ENCODE data around the gene PPT2.

The PPT2 gene

GRCh38 chr6:32149092-32149755 is 4.7 kb upstream of the PPT2 start:
- H3K27ac ChIP-seq, result no peak overlapping the region

DNA sequence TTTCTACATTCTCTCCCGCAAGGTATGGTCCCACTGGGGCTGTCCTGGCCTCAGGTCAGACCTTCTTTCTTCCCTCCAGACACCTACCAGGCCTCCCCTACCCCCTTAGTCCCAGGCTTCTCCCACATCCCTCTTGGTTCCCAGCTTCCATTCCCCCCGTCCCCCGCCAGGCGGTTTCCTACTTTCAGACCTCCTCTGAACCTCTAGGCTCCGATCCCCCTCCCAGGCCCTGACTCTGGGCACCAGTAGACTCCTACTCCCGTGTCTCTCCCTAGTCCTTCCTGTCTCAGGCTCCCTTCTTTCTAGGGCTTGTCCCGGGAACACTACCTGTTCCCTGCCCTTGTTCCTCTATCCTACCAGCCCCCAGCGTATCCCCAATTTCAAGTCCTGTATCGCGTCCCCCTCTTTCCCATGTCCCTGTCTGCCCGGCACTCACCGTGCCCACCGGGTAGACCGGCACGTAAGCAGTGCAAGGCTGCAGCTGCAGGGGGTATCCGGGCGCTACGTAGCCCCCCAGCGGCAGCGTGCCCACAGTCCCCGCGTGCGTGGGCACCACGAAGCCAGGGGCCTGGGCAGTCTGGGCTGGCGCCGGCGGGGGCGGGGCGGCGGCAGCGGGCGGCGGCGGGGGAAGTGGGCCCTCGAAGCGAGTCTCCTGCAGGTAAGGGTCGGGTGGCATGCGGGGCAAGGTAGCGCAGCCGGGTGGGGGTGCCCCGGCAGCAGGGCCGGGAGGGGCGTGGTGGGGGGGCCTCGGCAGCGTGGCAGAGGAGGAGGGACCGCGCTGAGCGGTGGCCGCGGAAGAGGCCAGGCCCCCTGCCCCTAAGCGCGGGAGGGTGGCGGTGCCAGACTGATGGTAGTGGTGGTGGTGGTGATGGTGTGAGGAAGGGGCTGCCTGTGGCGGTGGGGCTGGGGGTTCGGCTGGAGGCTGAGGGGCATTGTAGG is 3.7 kb upstream of the PPT2 start:
- no peak overlapping the region for H3K27ac ChIP-seq
- TF ChIP-seq, protein P1, sequence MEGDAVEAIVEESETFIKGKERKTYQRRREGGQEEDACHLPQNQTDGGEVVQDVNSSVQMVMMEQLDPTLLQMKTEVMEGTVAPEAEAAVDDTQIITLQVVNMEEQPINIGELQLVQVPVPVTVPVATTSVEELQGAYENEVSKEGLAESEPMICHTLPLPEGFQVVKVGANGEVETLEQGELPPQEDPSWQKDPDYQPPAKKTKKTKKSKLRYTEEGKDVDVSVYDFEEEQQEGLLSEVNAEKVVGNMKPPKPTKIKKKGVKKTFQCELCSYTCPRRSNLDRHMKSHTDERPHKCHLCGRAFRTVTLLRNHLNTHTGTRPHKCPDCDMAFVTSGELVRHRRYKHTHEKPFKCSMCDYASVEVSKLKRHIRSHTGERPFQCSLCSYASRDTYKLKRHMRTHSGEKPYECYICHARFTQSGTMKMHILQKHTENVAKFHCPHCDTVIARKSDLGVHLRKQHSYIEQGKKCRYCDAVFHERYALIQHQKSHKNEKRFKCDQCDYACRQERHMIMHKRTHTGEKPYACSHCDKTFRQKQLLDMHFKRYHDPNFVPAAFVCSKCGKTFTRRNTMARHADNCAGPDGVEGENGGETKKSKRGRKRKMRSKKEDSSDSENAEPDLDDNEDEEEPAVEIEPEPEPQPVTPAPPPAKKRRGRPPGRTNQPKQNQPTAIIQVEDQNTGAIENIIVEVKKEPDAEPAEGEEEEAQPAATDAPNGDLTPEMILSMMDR (conservative IDR thresholded peaks at IDR 0.05), result no peak

More at GRCh38 chr6:32149092-32149755, 4.7 kb upstream of the PPT2 start:
- TF ChIP-seq, protein P1 (conservative IDR thresholded peaks at IDR 0.05), result no peak

DNA sequence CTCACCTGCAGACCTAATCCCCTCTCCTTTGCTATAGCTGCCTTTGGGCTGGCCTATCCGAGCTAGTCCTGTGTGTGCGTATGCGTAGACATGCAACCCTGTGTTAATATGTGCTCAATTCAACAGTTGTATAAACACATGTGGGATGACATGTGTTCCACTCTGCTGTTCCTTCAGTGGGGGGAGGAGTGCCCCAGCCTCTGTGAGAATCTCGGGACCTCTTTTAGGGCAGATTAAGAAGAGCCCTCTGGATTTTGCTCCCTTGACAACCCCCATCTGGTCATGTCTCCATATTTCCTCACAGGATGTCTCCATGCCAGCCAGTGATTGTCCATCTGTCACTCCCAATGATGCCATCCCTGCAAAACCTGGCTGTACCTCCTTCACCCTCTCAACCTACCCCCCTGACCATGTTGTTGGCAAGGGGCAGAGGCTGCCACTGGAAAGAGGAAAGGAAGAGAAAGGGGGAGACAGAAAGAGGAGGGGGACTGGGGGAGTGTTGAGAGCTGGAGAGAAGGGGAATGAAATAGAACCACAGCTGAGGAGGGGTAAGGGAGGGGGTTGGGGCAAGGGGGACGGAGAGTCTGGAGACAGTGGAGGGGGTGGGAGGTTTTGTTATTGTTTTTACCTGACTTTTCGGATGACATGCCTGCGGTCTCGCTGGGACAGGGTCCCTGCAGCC is 2.6 kb upstream of the PPT2 start:
- TF ChIP-seq, protein P1 (conservative IDR thresholded peaks at IDR 0.05), result no peak
- H3K27ac ChIP-seq, result no peak overlapping the region

- TF ChIP-seq, protein P1 (conservative IDR thresholded peaks at IDR 0.05), result no peak
- H3K27ac ChIP-seq, result no peak within 1 kb of the TSS
These were observed 1.8 kb upstream of the PPT2 start, which contains the start of gene PRRT1 for GRCh38 chr6:32151863-32152768. TSS of gene PRRT1 (minus strand) at chr6:32151939. CDS start at chr6:32151827, 112 bp downstream.

- H3K27ac ChIP-seq, result peak overlapping the region; percentile 89
- TF ChIP-seq, protein P1 (conservative IDR thresholded peaks at IDR 0.05), result no peak
These were observed 975 bp upstream of the PPT2 start for GRCh38 chr6:32152769-32153563.

DNA sequence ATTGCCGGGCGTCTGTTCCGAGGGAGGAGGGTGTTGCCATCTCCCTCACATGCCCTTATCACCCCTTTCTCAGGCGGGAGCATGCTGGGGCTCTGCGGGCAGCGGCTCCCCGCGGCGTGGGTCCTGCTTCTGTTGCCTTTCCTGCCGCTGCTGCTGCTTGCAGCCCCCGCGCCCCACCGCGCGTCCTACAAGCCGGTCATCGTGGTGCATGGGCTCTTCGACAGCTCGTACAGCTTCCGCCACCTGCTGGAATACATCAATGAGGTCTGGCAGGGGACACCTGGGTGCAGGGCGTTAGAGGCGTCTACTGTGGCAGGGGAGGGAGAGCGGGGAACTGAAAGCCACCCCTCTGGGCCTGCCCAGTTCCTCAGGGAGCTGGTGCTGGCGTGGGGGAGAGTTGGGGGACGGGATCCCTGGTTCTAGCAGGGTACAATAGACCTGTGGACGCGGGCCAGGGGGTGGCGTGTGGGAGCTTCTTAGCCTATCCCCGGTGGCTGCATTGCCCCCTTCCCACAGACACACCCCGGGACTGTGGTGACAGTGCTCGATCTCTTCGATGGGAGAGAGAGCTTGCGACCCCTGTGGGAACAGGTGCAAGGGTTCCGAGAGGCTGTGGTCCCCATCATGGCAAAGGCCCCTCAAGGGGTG is 697 bp downstream of the PPT2 start:
- TF ChIP-seq, protein P1 (conservative IDR thresholded peaks at IDR 0.05), result peak; percentile 75
- peak overlapping the region; percentile 89 for H3K27ac ChIP-seq

All from VCaP (cell line).